Measurements from ENCODE around the gene PAK4. TPM values are rescaled to one million over a fixed set of nuclear protein-coding genes. Genes with fewer than 3 reads are reported as not detected.

The PAK4 gene
- polyA plus RNA-seq, 1 of the 3 experiments (the other 2 are of a cell fraction), result 36.4 TPM

GRCh38 chr19:39166571-39167391, 41.2 kb downstream of the PAK4 start:
- no peaks in the 10 kb centered on the region for H3F3A ChIP-seq (replicated peaks; ENCODE audit: insufficient read depth)
- ChIA-PET CTCF (interaction anchor here (0.7 to 2.7 kb wide), 5 partner anchors 8 to 45 kb away, joined by 3 to 13 read pairs (median 6); no protein-coding TSS in a partner anchor), POLR2A (no interaction called here)
- peak overlapping the region in 1 of 2 experiments; percentile 69; a peak in 2 of 4 replicates for H3K27ac ChIP-seq (ENCODE audit: low read depth in 2 of 2, low read length in 1 of 2)
- no peaks in the 10 kb centered on the region for H3K9me2 ChIP-seq
- no peak overlapping the region for H3K9ac ChIP-seq
- no peak overlapping the region for H2AFZ ChIP-seq (ENCODE audit: low read depth)
- peaks cover 0 to 10% of the 10 kb centered on the region in 2 experiments for H3K36me3 ChIP-seq (replicated peaks in 1 of 2; ENCODE audit: control insufficient read depth in 1 of 2, insufficient read depth in 2 of 2, low read length in 1 of 2)
- DNase-seq, result peak; percentile 92
- no peak overlapping the region for H3K4me3 ChIP-seq (ENCODE audit: low read depth in 2 of 2, low read length in 1 of 2)
- H4K20me1 ChIP-seq (ENCODE audit: insufficient read depth), result peaks cover 25% of the 10 kb centered on the region; the same call in 1 of the 2 replicates
- peaks cover 24% of the 10 kb centered on the region for H3K79me2 ChIP-seq (ENCODE audit: insufficient read depth)
- H3K4me1 ChIP-seq (ENCODE audit: control insufficient read depth in 1 of 2, insufficient read depth in 2 of 2, low read depth in 1 of 2, low read length in 1 of 2), result peaks cover 0 to 37% of the 10 kb centered on the region in 2 experiments; a peak in 1 of 4 replicates
- H3K4me2 ChIP-seq, result no peak overlapping the region
- no peaks in the 10 kb centered on the region for H3K27me3 ChIP-seq (ENCODE audit: insufficient read depth)
- H3K9me3 ChIP-seq, result no peaks in the 10 kb centered on the region
- 82% methylated on average over 21 of the region's 24 CpGs for WGBS (ENCODE audit: low lambda C conversion rate)
- TF ChIP-seq CTCF (IDR thresholded peaks at IDR 0.05) (no peak), CHD2 (IDR thresholded peaks at IDR 0.05; ENCODE audit: low read length, partially characterized antibody) (peak; percentile 28), RAD21 (IDR thresholded peaks at IDR 0.05; ENCODE audit: low read length) (peak; percentile 28; the same call in 1 of the 2 replicates), EP300 (IDR thresholded peaks at IDR 0.05; ENCODE audit: borderline replicate concordance in 1 of 2, low read depth in 1 of 2, low read length in 1 of 2) (no peak; a peak in 1 of 4 replicates), GABPA (IDR thresholded peaks at IDR 0.05; ENCODE audit: low read depth) (no peak), MXI1 (IDR thresholded peaks at IDR 0.05; ENCODE audit: low read depth, low read length) (peak; percentile 74), PBX3 (IDR thresholded peaks at IDR 0.05) (no peak), FOSL2 (IDR thresholded peaks at IDR 0.05; ENCODE audit: borderline replicate concordance, low read depth) (no peak), FOXM1 (IDR thresholded peaks at IDR 0.05; ENCODE audit: low read depth) (no peak)

GRCh38 chr19:39167461-39168257, 42.1 kb downstream of the PAK4 start:
- WGBS (ENCODE audit: low lambda C conversion rate), result 88% methylated on average over 17 of the region's 25 CpGs
- TF ChIP-seq FOSL2 (IDR thresholded peaks at IDR 0.05; ENCODE audit: borderline replicate concordance, low read depth) (no peak), CHD2 (IDR thresholded peaks at IDR 0.05; ENCODE audit: low read length, partially characterized antibody) (no peak), EZH2phosphoT487 (IDR thresholded peaks at IDR 0.05; ENCODE audit: borderline replicate concordance, low read depth) (no peak), PBX3 (IDR thresholded peaks at IDR 0.05) (no peak), TCF12 (IDR thresholded peaks at IDR 0.05) (no peak), MXI1 (IDR thresholded peaks at IDR 0.05; ENCODE audit: low read depth, low read length) (no peak), ELF1 (IDR thresholded peaks at IDR 0.05) (no peak)
- DNase-seq, result no peak
- H3F3A ChIP-seq (replicated peaks; ENCODE audit: insufficient read depth), result no peaks in the 10 kb centered on the region
- peaks cover 0 to 46% of the 10 kb centered on the region in 2 experiments; a peak in 1 of 4 replicates for H3K4me1 ChIP-seq (ENCODE audit: control insufficient read depth in 1 of 2, insufficient read depth in 2 of 2, low read depth in 1 of 2, low read length in 1 of 2)
- H2AFZ ChIP-seq (ENCODE audit: low read depth), result no peak overlapping the region
- H3K4me2 ChIP-seq, result no peak overlapping the region
- H3K4me3 ChIP-seq (ENCODE audit: low read depth in 2 of 2, low read length in 1 of 2), result no peak overlapping the region
- POLR2A ChIA-PET, result interaction anchor here (0.6 kb wide), 1 partner anchor 199 kb away, joined by 4 read pairs; no protein-coding TSS in a partner anchor
- peaks cover 21% of the 10 kb centered on the region for H3K79me2 ChIP-seq (ENCODE audit: insufficient read depth)
- CTCF ChIA-PET, result interaction anchor here (1.7 to 2.7 kb wide), 3 partner anchors 10 to 45 kb away, joined by 6 to 13 read pairs (median 10); no protein-coding TSS in a partner anchor
- H3K36me3 ChIP-seq (replicated peaks in 1 of 2; ENCODE audit: control insufficient read depth in 1 of 2, insufficient read depth in 2 of 2, low read length in 1 of 2), result peaks cover 0 to 15% of the 10 kb centered on the region in 2 experiments
- H3K27me3 ChIP-seq (ENCODE audit: insufficient read depth), result no peaks in the 10 kb centered on the region
- H4K20me1 ChIP-seq (ENCODE audit: insufficient read depth), result peaks cover 24% of the 10 kb centered on the region; the same call in 1 of the 2 replicates
- H3K9ac ChIP-seq, result no peak overlapping the region
- peak overlapping the region in 1 of 2 experiments; percentile 53; a peak in 2 of 4 replicates for H3K27ac ChIP-seq (ENCODE audit: low read depth in 2 of 2, low read length in 1 of 2)
- no peaks in the 10 kb centered on the region for H3K9me3 ChIP-seq
- no peaks in the 10 kb centered on the region for H3K9me2 ChIP-seq
